Hematopoietic multipotent progenitor cell (in vitro differentiated cells): ENCODE data around the gene AP3B2. TPM values are rescaled to one million over a fixed set of nuclear protein-coding genes. Genes with fewer than 3 reads are reported as not detected.
"Not testable (repeated sequence)": the region's sequence is repeated elsewhere in the genome, so short reads cannot be mapped to it uniquely, and the experiment has no call there.

Source experiments
- DNase-seq, 3 donors: peaks; one replicate each; pipeline ENCODE4 v3.0.0-alpha.2; 2011 to 2015; ENCODE audit warnings: low read depth in 2 of 3, low spot score in 2 of 3
- total RNA-seq: library from RNA; depleted of rRNA; stranded (reverse); fragments of >200 nt; gene quantifications from one replicate; pipeline ENCODE4 v1.2.3, GENCODE V29; 2012

The AP3B2 gene
- 0.54 TPM for total RNA-seq

DNA sequence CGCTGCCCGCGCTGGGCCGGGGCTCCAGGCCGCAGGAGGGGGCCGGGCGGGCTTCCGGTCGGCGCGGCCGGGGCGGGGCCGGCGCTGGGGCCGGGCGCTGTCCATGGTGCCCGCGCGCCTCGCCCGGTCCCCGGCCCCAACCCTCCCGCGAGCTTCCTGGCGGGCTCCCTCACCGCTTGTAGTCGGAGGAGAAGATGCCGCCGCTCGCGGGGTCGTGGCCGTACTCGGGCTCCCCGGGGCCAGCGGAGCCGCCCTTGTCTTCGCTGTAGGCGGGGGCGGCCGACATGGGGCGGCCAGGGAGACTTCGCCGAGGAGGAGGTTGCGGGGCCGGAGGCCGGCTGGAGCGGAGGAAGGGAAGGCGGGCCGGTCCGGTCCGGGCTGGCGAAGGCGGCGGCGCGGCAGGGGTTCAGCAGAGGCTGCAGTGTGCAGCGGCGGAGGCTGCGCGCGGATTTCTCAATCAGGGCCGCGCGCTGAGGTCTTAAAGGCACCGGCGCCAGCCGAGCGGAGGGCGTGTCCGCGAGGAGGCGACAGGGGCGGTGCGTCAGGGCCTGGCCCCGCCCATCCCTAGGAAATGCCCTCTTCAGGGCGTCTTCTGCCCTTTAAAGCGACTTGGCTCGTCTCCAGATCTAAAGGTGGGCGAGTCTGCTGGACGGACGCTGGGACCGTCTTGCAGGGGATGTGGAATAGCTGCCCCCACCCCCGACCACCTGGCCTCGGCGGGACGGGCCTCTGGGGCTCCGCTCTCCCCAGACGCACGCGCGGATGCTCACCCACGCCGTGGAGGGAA, at the start of gene AP3B2:
Gene AP3B2 (minus strand): TSS at position 455 of the 787 bp plus-strand sequence. CDS start 169 bp downstream, at position 286.
- DNase-seq, result peak; percentile 22 to 73 (median 61)

- peak in 1 of 3 donors; percentile 17 for DNase-seq
Measured at GRCh38 chr15:82751308-82751707, 41.6 kb upstream of the AP3B2 start.

DNA sequence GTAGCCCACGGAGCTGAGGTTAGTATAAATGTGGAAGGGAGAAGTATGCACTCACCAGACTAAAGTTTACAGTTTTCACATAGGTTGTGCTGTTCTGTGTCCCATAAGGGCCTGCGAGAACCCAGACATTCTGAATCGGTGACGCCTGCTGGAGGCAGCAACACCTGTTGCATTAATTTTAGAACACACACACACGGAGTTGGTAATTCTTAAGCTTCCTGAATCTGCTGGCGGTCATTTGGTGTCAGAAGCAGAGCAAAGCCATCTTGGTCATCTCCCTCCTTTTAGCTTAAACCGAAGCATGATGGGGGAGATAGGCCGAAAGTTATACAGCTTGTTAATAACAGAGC, 41.1 kb upstream of the AP3B2 start:
- peak in 1 of 3 donors; percentile 44 for DNase-seq

DNA sequence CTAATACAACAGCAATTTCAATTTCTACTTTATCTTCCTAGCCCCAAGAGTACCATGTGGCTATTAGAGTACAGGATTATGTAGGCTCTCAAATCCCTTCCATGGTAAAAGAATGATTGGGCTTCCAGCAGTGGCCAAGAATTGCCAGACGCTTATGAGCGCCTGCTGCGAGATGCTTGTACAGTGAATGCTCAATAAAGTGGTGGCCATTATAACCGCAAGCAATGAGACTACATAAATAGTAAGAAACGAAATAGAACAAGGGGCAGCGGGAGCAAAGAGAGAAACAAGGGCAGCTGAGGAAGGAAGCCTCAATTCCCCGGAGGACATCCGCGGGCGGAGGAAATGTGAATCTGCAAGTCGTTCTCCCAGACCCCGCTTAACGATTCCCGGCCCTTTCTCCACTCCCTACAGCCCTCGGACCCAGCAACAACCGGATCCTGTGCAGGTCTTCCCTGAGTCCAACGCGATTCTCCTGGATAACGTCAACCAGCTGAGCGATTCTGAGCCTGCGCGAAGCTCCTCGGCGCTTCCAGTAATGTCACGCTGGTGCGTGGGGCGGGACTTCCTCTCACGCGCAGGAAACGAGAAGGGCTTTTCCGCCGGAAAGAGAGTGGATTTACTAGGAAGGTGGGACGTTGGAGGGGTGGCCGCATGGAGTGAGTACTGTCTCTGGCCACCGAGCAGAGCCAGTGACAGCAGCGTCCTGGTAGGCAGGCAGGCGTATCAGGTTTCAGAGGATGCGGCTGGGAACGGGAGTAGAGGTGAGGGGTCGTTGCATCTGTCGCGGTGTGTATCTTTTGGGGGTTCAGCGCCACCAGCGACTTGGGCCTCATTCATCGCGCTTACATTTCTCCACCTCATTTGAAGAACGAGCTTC, 40.5 kb upstream of the AP3B2 start:
- DNase-seq, result peak; percentile 60 to 94 (median 91)

- DNase-seq, result no peak
Measured at GRCh38 chr15:82748315-82748714, 38.6 kb upstream of the AP3B2 start.

DNA sequence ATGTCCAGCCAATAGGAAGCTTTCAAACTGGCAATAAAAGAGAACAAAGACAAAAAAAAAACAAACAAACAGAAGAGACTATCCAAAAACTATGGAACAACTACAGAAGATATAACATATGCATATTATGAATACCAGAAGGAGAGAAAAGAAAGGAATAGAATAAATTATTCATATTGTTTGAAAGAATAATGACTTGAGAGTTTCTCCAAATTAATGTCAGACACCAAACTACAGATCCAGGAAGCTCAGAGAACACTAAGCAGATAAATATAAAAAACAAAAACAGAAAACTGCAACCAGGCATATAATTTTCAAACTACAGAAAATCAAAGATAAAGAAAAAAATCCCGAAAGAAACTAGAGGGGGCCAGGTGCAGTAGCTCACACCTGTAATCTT, 34.1 kb upstream of the AP3B2 start:
- no peak for DNase-seq

DNA sequence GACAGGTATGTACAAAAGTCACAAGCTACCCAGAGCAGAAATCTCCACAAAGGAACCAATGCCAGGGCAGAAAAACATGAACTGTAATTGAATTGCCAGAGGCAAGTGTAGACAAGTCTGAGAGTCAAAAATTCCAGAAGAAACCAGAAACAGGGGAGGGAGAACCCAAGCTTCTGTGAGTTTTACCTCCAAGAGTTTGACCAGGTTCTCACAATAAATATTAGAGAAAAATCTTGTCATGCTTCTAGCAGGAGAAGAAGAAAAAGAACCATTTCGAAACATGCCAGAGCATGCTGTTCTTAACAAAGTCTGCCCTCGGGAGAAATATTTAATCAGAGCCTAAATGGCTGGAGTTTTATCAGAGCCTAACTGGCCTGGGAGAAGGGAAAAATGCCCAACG, 32.5 kb upstream of the AP3B2 start:
- no peak for DNase-seq

- DNase-seq, result no peak
Measured at GRCh38 chr15:82739086-82739485, 29.4 kb upstream of the AP3B2 start.

DNA sequence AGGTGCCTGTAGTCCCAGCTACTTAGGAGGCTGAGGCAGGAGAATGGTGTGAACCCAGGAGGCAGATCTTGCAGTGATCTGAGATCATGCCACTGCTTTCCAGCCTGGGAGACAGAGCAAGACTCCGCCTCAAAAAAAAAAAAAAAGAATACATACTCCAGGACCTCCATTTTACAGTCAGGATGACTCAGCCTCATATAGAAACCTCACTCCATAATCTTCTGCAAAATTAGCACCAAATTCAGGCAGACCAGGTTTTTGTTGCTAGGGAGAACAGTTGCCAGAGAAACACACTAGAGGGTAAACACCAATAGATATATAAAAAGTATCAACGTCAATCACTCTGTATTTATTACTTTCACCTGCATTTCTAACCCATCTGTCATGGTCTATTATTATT, 28.3 kb upstream of the AP3B2 start:
- peak in 1 of 3 donors; percentile 14 for DNase-seq

DNA sequence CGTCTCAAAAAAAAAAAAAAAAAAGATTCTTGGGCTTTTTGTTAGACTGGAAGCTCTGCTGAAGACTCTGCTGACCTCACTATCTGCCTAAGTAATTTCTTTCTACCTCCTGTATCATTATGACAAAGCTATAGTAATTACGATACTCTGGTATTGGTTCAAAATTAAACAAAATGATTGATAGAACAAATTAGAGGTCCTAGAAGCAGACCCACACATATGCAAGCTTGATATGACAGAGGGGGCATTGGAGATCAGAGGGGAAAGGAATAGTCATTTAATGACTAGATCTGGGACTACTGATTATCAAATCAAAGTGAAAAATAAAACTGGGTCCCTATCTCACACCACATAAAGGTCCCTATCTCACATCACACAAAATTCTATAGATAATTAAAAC, 21.9 kb upstream of the AP3B2 start:
- no peak for DNase-seq

GRCh38 chr15:82730022-82730530, 20.4 kb upstream of the AP3B2 start:
- no peak for DNase-seq

DNA sequence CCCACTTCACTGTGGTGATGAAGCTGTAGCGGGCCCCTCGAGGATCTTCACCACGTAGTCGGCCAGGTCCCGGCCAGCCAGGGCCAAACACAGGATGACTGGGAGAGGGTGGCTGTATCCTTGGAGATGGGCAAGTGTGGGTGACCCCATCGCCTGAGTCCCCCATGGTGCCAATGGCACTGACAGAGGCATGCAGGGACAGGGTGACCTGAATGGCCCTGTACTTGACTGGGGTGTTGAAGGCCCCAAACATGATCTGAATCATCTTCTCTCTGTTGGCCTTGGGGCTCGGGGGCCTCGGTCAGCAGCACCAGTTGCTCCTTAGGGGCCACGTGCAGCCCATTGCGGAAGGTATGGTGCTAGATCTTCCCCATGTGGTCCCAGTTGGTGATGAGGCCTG, 17.1 kb upstream of the AP3B2 start:
- no peak for DNase-seq

DNA sequence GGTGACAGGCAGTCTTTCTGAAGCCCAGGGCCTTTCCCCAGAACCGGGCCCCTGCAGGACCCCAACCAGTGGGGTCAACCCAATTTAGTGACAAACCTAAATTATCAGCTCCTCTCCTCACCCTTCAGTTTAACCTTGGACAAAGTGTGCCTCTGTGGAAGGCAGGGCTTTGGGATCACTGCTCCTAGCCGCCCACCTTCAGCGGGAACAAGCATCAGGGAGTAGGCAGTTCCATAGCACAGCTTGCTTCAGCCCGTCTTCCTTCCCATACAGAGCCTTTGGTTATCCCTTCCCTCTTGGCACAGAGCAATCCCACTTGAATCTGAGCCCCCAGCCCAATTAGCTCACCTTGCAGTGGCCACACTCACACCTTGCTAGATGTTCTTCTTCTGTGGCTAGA, 5.3 kb upstream of the AP3B2 start:
- no peak for DNase-seq

DNA sequence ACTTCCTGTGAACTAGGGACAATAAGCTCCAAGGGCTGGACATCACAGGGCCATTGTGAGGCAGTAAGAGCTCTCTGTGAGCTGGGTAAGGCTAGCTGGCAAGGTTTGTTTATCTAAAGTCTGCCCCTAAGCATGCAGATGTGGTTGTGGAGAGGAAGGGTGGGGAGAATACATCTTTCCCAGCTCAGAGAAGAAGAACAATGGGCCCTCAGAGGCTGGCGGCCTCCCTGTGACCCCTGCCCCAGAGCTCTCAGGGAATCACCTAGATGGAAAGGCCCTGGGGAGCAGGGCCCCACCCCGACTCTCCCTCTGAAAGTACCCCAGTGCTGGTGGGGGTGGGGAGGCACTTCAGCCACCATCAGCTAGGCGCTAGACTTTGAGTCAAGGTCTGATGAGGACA, 4.3 kb upstream of the AP3B2 start:
- DNase-seq, result no peak

- DNase-seq, result no peak
Measured at GRCh38 chr15:82712036-82712435, 2.4 kb upstream of the AP3B2 start.

DNA sequence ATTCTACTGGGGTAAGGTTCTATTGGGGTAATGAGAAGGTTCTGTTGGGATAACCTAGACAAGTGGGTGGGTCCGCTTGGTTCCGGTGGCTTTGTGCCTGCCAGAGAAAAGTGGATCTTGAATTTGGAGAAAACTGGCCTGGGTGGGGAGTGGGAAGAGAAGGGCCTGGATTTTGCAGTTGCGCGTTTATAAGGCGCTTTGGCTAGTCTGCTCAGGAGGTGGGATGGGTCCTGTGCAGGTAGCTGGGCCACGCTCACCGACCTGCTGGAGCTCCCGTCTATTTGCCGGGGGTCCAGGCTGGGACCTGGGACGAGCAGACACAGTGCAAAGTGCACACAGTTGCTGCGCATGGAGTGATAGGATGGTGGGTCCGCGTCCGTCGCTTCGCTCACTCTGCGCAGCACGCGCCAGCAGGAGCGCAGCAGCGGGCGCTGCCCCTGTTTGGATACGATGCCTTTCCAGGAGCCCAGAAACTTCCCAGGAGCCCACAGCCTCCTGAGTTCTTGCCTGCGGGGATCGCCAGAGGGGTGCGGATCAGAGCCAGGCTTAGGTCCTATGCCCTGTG, 1.3 kb upstream of the AP3B2 start:
- DNase-seq, result no peak

DNA sequence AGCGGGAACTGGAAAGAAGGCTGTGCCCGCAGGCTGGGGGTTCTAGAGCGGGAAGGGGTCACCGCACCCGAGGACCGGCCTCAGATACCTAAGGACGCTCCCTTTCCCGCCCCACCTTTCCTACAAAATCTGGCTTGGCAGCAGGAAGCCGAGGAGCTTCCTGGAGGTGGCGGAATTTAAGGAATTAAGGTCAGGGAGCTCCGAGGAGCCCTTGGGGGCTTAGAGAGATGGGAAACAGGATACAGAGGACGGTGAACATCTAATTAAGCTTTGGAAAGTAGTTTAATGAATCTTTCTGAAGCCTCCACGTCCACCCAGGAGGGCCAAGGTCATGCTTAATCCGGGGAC, 507 bp upstream of the AP3B2 start:
- DNase-seq, result no peak

- DNase-seq, result peak in 2 of 3 donors; percentile 25 to 43
Measured at GRCh38 chr15:82709081-82709420, 624 bp downstream of the AP3B2 start.

- DNase-seq, result not testable (repeated sequence)
Measured at GRCh38 chr15:82705856-82706255, 3.8 kb downstream of the AP3B2 start.

- no peak for DNase-seq
Measured at GRCh38 chr15:82699726-82700125, 9.9 kb downstream of the AP3B2 start.

GRCh38 chr15:82698711-82699345, 10.8 kb downstream of the AP3B2 start:
- DNase-seq, result no peak
